ENCODE measurements around the gene HLA-F.

Gene HLA-F

GRCh38 chr6:29726571-29727194, 3.4 kb downstream of the HLA-F start:
- Histone ChIP-seq H3K4me3 (ENCODE audit: low read depth, low read length) (no peak overlapping the region), H3K4me1 (ENCODE audit: control insufficient read depth, insufficient read depth, low read length) (no peaks in the 10 kb centered on the region; the same call in 1 of the 2 replicates), H3K9me3 (ENCODE audit: control insufficient read depth, insufficient read depth, low read depth, low read length) (no peaks in the 10 kb centered on the region), H3K36me3 (ENCODE audit: control insufficient read depth in 2 of 2, insufficient read depth in 1 of 2, low read length in 2 of 2) (peaks cover 11 to 41% of the 10 kb centered on the region in 2 experiments; a peak in 2 of 3 replicates), H3K27ac (ENCODE audit: extremely low read depth, low read depth, low read length) (no peak overlapping the region)
- POLR2A ChIA-PET, result no interaction called here
- TF ChIP-seq SCRT1 (tag by site-specific recombination; IDR thresholded peaks at IDR 0.05; ENCODE audit: borderline replicate concordance) (no peak), ZNF221 (tag by site-specific recombination; IDR thresholded peaks at IDR 0.05; ENCODE audit: borderline replicate concordance) (no peak), TRIM28 (IDR thresholded peaks at IDR 0.05; ENCODE audit: borderline replicate concordance, low read length) (no peak)
- CTCF ChIA-PET, result interaction anchor here (0.6 to 3.9 kb wide), 11 partner anchors 11 to 375 kb away, joined by 3 to 19 read pairs (median 4); no protein-coding TSS in a partner anchor

GRCh38 chr6:29727637-29728036, 4.4 kb downstream of the HLA-F start:
- Histone ChIP-seq H3K4me1 (ENCODE audit: control insufficient read depth, insufficient read depth, low read length) (no peaks in the 10 kb centered on the region; the same call in 1 of the 2 replicates), H3K4me3 (ENCODE audit: low read depth, low read length) (no peak overlapping the region), H3K9me3 (ENCODE audit: control insufficient read depth, insufficient read depth, low read depth, low read length) (no peaks in the 10 kb centered on the region), H3K27ac (ENCODE audit: extremely low read depth, low read depth, low read length) (no peak overlapping the region), H3K36me3 (ENCODE audit: control insufficient read depth in 2 of 2, insufficient read depth in 1 of 2, low read length in 2 of 2) (peaks cover 11 to 41% of the 10 kb centered on the region in 2 experiments; a peak in 2 of 3 replicates)
- TF ChIP-seq ZBTB17 (tag by site-specific recombination; IDR thresholded peaks at IDR 0.05), result no peak
- no peak for TF ChIP-seq PATZ1 (tag by site-specific recombination; IDR thresholded peaks at IDR 0.05)
- TF ChIP-seq ZNF561 (tag by site-specific recombination; IDR thresholded peaks at IDR 0.05; ENCODE audit: borderline replicate concordance), result no peak
- TF ChIP-seq ZNF626 (tag by site-specific recombination; IDR thresholded peaks at IDR 0.05), result no peak
- TF ChIP-seq ZSCAN5A (tag by site-specific recombination; IDR thresholded peaks at IDR 0.05), result no peak
- no peak for TF ChIP-seq ZNF433 (tag by site-specific recombination; IDR thresholded peaks at IDR 0.05; ENCODE audit: low read depth)
- no peak for TF ChIP-seq WT1 (tag by site-specific recombination; IDR thresholded peaks at IDR 0.05)
- no peak for TF ChIP-seq GLIS2 (tag by site-specific recombination; IDR thresholded peaks at IDR 0.05)
- no peak for TF ChIP-seq ZSCAN18 (tag by site-specific recombination; IDR thresholded peaks at IDR 0.05)
- no peak for TF ChIP-seq OSR2 (tag by site-specific recombination; IDR thresholded peaks at IDR 0.05)
- TF ChIP-seq ZBTB1 (tag by site-specific recombination; IDR thresholded peaks at IDR 0.05), result no peak
- no peak for TF ChIP-seq ZNF488 (tag by site-specific recombination; IDR thresholded peaks at IDR 0.05)
- CTCF ChIA-PET, result interaction anchor here (0.6 to 3.9 kb wide), 7 partner anchors 10 to 374 kb away, joined by 3 to 19 read pairs (median 4); no protein-coding TSS in a partner anchor
- POLR2A ChIA-PET, result no interaction called here
